Measurements from ENCODE around the gene MAP4K2.

Gene MAP4K2

DNA sequence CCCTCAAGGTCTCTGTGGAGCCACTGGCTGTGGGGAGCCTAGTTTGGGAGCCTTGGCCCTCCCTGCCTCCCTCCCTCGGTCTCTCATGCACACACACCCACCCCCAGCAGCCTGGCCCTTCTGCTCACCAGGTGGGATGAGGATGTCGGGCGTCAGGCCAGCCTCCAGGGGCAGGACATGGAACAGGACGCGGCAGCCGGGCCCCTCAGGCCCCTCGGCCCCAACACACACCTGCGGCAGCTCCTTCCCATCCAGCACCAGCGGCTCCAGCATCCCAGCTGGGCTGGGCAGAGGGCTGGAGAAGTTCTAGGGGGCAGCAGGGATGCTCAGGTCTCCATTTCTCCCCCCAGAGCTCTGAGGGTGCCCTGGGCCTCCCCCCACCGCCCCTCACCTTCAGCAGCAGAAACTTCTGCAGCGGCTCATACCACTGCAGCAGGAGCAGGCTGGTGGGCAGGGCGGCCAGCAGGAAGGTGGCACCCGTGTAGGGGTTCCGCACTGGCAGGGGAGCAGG, 11.2 kb downstream of the MAP4K2 start:
- no peak overlapping the region for H3K27ac ChIP-seq
- TF ChIP-seq, protein P1, sequence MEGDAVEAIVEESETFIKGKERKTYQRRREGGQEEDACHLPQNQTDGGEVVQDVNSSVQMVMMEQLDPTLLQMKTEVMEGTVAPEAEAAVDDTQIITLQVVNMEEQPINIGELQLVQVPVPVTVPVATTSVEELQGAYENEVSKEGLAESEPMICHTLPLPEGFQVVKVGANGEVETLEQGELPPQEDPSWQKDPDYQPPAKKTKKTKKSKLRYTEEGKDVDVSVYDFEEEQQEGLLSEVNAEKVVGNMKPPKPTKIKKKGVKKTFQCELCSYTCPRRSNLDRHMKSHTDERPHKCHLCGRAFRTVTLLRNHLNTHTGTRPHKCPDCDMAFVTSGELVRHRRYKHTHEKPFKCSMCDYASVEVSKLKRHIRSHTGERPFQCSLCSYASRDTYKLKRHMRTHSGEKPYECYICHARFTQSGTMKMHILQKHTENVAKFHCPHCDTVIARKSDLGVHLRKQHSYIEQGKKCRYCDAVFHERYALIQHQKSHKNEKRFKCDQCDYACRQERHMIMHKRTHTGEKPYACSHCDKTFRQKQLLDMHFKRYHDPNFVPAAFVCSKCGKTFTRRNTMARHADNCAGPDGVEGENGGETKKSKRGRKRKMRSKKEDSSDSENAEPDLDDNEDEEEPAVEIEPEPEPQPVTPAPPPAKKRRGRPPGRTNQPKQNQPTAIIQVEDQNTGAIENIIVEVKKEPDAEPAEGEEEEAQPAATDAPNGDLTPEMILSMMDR (conservative IDR thresholded peaks at IDR 0.05) = no peak
- no peak for TF ChIP-seq ZFX (IDR thresholded peaks at IDR 0.05)

DNA sequence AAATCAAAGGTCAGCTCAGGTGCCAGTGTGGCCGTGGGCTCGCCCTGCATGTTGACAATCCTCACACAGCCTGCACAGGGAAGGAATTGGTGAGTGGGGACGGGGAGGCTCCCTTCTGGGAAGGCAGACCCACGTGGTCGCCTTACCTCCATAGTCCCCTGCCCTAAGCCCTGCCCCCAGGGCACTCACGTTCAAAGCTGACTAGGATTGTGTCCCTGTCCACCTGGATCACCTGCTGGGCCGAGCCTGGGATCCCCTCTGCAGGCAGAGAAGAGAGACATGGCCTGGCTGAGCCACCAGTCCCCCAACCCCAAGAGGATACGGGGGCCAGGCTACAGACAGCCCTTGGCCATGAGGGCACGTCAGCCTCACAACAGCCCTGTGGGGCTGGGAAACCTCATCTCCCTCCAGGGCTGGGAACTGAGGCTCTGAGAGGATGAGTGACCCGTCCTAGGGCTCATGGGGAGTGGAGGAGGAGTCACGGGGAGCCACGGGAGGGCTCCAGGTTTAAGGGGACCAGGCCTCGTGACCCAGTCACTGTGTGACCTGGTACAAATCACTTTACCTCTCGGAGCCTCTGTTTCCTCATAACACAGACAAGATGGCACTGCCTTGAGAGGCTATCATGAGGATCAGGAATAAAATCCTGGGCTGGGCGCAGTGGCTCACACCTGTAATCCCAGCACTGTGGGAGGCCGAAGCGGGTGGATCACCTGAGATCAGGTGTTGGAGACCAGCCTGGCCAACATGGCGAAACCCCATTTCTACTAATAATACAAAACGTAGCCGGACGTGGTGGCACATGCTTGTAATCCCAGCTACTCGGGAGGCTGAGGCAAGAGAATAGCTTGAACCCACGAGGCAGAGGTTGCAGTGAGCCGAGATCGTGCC, 12.6 kb downstream of the MAP4K2 start:
- no peak overlapping the region for H3K27ac ChIP-seq
- TF ChIP-seq, protein P1 (conservative IDR thresholded peaks at IDR 0.05) = no peak
- TF ChIP-seq ZFX (IDR thresholded peaks at IDR 0.05) = no peak

DNA sequence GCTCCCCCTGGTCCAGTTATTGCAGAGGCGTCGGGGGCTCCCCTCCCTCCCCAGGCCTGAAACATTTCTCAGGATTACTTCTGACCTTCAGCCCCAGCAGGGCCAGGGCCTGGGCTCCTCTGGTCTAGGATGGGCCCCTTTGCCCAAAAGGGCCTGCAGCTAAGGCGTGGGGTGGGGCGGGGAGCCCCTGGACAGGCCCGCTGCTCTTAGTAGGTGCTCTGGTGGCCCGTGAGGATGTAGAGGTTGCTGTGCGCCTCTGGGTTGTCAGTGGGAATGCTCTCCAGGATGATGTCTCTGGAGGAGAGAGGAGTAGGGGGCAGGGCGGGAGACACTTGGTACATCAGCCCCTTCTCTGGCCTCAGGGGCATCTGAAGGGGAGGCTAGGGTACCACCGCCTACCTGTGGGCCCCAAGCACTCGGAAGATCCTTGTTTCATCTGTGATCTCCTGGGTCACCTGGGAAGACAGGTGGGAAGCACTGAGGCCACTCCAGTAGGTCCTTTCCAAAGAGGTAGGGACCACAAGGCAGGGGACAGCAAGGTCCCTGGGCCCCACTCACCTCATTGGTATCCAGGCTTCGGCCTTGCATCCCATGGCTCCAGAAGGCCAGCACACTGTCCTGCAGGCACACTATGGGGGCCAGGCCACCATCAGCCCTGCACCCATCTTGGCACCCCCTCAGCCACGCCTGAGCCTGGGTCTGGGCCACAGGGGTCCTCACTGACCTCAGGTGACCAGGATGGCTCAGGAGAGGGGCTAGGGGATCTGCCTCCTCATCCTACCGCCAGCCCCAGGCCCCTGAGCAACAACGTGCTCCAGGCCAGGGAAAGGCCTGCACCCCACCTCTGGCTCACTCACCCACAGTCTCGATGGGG, 13.4 kb downstream of the MAP4K2 start:
- TF ChIP-seq, protein P1 (conservative IDR thresholded peaks at IDR 0.05) = no peak
- TF ChIP-seq ZFX (IDR thresholded peaks at IDR 0.05) = no peak
- no peak overlapping the region for H3K27ac ChIP-seq

DNA sequence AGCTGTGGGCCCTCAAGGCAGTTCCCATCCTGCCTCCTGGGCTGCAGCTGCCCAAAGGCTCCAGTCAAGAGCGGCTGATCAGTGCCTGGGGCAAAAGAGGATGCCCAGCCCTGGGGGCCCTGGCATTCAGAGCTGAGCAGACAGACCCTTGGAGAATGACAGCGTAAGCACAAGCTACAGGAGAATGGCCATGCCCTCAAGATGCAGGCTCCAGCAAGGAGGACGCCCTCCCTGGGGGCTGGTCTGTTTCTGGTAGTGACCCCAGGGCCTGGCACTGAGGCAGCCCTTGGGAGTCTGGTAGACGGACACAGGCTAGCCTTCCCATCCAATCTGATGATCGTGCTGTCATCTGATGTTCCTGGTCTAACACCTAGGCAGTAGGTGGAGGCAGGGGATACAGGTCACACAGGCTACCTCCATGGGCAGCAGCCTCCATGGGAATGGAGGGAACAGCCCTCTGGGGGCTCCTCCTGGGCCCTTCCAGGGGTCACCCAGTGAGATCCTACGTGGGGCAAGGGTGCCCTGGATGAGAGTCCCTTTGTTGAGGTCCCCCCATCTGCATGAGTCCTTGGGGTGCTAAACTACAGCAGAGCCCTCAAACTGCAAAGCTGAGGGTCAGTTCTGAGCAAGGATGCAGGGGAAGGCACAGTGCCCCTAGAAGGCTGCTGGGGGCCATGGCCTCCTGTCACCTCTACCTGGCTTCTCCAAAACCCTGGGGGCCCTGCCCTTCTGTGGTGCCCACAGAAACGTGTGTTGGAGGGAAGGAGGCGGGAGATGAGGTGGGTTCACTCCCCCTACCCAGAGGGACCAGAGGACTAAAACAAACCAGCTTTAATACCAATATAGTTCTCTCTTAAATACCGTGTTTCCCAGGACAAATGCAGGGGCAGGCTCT, 14.4 kb downstream of the MAP4K2 start:
- no peak for TF ChIP-seq ZFX (IDR thresholded peaks at IDR 0.05)
- TF ChIP-seq, protein P1 (conservative IDR thresholded peaks at IDR 0.05) = no peak
- H3K27ac ChIP-seq = no peak overlapping the region

DNA sequence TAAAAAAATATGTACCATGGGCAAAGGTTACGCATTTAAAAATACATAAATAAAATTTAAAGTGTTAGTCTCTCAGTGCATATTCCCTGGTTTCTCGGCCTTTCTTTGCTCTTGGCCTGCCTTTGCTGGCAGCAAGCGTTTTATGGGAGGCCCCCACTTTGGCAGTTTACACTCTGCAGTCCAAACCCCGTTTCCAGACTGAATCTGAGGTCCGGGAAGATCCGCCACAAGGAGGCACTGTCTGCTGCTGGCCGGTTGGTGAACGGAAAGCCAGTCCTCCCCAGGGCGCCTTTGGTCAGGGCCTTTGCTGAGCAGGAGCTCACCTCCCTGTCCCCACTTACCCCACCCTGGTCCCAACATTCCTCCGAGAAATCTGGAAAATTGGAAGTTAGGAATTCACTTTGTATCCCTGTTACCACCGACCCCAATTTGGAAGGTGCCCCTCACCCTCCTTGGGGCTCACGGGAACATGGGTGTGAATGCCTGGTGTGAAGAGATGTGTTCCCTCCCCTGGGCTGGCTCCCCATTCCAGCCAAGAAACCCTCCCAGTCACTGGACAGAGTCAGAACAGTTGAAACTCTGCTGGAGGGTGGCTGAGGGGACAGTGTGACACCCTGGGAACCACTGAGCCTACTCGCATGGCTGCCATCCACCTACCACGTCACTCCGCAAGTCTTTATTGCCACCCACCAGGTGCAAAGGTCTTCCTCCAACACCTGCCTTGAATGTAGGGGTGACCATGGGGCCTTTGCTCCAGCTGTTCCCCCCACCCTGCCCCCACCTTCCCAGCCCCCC, 15.3 kb downstream of the MAP4K2 start:
- H3K27ac ChIP-seq = no peak overlapping the region
- TF ChIP-seq, protein P1 (conservative IDR thresholded peaks at IDR 0.05) = peak; percentile 91
- no peak for TF ChIP-seq ZFX (IDR thresholded peaks at IDR 0.05)

DNA sequence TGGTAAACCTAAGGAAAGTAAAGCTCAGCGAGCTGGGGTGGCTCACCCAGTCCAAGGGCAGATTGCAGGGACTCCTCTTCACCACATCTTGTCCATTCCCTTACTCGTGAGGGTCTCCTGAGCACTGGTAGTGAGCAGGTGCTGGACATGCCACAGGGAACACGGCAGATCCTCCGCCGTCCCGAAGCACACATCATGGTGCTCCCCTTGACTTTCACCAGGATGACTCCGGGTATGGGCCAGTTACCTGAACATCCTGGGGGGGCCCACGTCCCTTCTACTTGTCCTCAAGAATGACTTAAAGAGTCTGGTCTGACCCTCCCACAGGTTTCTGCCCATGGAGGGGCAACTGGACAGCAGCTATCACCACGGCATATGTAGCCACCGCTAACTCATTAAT, 16.7 kb downstream of the MAP4K2 start:
- TF ChIP-seq, protein P1 (conservative IDR thresholded peaks at IDR 0.05) = no peak
- TF ChIP-seq ZFX (IDR thresholded peaks at IDR 0.05) = no peak
- no peak overlapping the region for H3K27ac ChIP-seq

Measured in C4-2B (cell line).